Limb (tissue), 2 donors: Measurements from ENCODE around the gene TLE5.
"Not testable (repeated sequence)": the region's sequence is repeated elsewhere in the genome, so short reads cannot be mapped to it uniquely, and the experiment has no call there.

ENCODE experiments used
- DNase-seq, 2 donors: peaks; one replicate each; pipeline ENCODE4 v3.0.0-alpha.2; 2016; ENCODE audit errors: extremely low spot score in 2 of 2

Gene TLE5

DNA sequence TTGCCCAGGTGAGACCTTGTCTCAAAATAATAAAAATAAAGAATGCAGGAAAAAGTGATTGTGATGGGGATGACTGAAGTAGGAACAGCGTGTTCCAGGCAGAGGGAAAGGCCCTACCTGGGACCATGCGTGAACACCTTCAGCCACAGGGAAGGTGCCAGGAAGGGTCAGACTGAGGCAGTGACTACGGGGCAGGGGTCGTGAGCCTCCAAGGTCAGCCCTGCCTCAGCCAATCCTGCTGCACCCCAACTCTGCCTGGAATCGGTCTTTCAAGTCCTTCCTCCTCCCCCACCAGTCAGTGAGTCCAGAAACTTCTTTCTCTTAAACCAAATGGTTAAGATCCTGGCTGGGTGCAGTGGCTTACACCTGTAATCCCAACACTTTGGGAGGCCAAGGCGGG is 17.1 kb downstream of the TLE5 start:
- DNase-seq: no peak

DNA sequence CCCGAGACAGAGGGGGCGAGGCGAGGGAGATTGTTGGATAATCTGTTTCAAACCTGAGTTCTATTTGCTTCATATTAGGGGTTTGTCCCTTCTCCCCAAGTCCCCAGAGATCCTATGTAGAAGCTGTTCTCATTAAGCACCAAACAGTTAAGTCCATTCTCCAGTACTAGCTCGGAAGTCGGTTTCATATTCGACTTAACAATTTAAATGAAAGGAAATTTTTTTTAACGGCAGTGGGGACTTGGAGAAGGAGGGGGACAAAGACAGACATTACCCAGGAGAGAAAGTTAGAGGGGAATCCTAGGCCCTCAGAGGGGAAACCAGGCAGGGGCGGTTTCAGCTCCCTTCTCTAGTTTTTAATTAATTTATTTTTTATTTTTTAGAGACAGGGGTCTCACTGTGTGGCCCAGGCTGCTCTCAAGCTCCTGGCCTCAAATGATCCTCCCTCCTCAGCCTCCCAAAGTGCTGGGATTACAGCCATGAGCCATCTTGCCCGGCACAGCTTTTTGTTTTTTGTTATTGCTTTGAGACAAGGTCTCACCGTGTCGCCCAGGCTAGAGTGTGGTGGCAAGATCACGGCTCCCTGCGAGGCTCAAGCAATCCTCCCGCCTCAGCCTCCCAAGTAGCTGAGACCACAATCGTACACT is 19.6 kb downstream of the TLE5 start:
- no peak for DNase-seq

DNA sequence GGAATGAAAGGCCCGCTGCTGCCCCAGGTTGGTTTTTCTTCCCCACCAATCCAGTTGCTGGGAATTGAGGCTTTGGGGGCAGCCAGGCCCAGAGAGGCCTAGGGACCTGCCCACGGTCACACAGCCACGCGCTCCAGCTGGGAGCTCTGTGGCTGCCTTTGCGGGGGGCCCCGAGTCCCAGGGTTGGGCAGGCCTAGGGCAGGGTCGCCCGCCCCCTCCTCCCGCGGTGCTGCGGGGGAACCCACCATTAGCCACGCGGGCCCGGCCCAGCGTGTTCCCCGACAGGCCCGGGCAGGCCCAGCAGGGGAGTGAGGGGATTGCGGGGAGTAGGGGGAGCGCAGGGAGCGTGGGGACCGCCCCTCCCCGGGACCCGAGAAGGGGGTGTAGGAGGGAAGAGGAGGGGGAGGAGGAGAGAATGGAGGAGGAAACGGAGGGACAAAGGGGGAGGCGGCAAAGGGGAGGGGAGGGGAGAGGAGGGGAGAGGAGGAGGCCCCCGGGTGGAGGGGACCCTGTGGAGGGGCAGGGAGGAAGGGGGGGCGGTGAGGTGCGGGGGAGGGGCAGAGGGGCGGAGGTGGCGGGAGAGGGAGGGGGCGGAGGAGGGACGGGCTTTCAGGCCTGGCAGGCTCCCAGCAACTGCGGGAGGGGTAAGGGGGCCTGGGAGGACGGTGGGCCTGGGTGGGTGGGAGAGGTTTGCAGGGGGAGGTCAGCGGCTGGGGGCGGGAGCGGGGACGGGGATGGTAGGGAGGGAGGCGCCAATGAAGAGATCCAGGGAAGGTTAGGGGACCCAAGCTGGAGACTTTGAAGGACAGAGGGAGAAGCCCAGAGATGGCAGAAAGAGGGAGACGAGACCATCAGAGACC is 20.3 kb downstream of the TLE5 start:
- DNase-seq: peak; percentile 44 to 82

DNA sequence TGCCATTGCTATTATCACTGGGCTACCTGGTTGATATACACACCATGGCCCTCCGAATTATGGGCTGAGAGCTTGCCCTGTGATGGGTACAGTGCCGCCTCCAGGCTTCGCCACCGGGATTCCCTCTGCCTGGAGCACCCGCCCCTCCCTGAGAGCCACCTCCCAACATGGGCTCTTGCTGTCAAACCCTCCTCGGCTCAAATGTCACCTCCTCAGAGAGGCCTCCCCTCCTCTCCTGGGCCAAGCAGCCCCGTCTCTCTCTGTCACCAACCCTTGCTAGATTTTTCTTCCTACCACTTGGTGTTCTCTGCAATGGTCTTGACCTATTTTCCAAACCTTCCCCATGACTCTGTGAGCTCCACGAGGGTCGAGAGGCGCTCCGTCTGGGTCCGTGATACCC is 21.0 kb downstream of the TLE5 start:
- no peak for DNase-seq

DNA sequence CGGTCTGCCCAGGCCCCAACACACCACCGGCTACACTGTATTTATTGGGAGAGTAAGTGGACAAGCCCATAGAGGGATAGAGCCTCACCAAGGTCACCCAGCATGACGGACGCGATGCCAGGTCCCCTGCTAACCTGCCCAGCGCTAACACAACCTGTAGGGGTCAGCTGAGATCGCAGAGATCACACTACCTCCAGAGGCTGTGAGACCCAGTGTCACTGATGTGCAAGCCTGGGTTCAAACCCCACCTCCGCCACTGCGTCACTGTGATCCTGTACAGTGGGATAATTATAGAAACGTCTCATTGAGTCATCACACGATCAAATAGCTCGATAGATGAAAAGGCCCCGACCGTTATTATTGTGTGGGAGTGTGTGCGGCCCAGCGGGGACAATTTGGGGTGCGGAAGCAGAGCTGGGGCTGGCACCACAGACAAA is 22.6 kb downstream of the TLE5 start:
- no peak for DNase-seq

DNA sequence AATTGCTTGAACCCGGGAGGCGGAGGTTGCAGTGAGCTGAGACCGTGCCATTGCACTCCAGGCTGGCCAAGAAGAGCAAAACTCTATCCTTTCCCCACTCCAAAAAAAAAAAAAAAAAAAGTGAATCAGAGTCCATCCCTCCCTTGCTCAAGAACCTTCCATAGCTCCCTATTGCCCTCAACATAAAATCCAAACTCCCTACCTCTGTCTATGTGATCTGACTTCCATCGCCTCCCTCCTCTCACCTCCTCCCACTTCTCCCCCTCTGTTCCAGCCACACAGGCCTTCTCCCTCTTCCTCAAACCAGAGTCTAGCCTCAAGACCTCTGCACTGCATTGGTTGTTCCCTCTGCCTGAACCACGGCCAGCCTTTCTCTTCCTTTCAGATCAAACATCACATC is 23.2 kb downstream of the TLE5 start:
- no peak for DNase-seq

DNA sequence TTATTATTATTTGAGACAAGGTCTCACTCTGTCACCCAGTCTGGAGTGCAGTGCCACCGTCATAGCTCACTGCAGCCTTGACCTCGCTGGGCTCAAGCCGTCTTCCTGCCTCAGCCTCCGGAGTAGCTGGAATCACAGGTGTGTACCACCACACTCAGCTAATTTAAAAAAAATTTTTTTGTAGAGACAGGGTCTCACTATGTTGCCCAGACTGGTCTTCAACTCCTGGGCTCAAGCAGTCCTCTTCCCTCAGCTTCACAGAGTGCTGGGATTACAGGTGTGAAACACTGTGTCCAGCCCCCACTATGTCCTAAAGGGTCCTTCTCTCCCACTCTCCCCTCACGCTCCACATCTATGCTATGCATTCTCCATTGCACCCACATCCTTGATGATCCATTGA is 24.1 kb downstream of the TLE5 start:
- DNase-seq: no peak

DNA sequence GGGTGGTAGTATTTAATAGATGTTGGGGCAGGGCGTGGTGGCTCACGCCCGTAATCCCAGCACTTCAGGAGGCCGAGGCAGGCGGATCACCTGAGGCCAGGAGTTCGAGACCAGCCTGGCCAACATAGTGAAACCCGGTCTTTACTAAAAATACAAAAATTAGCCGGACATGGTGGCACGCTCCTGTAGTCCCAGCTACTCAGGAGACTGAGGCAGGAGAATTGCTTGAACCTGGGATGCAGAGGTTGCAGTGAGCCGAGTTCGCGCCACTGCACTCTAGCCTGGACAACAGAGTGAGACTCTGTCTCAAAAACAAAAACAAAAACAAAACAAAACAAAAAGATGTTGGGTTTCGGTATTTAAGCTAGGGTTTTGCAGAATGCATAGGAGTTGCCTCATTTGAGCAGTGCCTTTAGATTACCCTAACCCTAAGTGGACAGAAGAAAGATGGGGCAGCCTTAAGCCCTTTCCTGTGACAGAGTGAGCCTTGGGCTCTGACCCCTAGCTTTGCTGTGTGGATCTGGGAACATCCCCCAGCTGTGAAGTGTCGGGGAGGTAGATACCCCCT is 25.2 kb downstream of the TLE5 start:
- not testable (repeated sequence) for DNase-seq

DNA sequence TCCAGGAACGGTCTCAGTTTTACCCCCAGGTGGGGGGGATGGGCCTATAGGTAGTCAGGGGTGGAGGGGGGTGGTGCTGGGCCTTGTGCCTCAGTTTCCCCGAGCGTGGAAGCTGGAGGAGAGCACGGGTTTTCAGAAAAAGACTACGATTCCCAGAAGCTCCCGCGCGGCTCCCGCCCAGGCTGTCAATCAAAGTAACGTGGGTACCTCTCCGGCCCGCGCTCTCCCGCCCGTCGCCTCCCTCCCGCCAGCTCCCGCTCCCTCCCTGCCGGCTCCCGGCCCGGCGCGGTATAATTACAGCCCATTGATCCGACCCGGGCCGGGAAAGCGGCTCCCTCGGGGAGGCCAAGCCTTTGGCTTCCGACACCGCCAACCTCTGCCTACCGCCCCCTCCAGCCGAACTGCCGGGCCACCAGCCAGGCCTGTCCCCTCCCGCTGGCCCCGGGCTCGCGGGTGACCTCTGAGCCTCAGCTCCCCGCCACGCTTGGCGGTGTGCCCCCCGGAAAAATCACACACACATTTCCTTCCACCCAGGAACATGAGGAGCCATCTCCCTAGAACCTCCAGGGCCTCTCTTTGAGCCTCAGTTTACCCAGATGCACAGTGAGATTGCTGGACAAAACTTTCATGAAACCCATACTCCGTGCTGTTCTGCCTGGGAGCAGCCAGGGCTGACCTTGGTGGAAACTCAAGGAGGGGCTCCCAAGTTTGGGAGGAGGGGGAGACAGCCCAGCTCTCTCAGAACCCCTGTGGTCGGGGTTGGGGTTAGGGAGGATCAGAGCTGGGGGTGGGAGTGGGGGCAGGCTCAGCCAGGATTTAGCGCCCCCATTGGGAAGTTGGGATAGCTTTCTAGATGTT is 25.9 kb downstream of the TLE5 start:
- DNase-seq: peak; percentile 93 to 97

DNA sequence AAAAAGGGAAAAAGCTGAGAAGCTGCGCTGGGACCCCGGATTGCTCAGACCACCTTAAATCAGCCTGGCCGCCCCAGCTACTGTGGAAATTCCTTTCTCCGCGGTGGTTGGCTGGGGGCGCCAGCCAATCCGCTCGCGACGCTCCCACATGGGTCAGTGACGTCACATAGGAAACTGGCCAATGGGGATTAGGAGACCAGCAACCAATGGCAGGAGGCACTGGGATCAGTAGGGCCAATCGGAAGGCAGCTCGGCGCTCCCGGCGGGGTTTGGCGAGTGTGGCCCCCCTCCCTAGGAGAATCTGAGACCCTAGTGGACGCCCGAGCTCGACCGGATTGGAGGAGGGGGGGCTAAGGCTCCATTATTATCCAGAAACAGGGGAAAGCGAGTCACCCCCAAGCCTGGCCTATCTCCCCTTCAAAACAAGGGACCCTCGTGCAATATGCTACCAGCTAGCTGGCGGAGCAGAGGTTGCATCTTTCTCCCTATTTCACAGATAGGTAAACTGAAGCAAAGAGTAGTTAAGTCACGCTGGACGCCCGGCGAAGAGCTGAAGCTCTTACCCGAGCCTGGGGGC is 26.7 kb downstream of the TLE5 start:
- DNase-seq: peak; percentile 99

DNA sequence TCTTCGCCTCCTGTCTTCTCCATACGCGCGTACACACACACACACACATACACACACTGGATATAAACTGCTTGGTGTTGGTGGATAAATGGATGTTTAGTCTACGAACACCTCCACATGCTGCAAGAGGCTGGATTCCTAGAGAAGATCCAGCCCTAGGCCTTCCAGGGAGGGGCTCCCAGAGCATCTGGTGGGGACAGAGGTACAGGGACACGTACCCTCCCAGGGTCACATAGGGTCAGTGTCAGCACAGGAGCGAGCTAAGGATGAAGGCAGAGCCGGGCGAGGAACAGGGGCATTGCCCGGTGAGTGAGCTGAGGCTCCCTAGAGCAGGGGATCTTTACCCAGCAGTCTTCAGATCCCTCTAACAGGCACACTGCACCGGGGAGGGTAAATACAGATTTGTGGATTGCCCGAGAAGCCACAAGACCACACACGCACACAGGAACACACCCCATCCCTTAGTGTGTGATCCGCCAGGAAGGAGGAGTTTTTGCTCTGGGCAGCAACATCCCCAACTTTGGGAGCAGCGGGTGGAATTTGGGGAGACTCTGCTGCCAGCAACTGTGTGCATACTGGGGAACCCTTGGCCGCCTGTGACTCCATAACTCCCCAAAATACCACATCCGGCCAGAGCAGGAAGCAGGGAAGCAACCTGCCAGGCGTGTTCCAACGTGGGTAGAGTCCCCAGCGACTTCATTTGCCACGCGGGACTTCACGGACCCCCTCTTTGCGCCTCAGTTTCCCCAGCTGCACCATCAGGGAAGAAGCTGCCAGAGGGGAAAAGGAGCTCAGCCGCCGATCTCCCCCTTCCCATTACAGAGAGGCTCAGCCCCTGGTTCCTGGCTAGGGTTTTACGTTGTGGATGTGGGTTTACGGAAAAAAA is 27.4 kb downstream of the TLE5 start:
- peak in 1 of 2 donors; percentile 27 for DNase-seq

DNA sequence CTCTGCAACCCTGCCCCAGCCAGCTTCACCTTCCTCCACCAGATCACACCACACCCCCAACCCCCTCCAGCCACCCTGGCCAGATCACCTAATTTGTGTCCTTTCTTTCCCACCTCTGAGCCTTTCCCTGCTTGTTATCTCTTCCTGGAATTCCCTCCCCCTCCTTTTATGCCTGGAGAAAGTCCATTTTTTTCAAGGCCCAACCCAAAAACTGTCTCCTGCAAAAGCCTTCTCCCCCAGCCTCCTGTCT is 28.0 kb downstream of the TLE5 start:
- DNase-seq: no peak

DNA sequence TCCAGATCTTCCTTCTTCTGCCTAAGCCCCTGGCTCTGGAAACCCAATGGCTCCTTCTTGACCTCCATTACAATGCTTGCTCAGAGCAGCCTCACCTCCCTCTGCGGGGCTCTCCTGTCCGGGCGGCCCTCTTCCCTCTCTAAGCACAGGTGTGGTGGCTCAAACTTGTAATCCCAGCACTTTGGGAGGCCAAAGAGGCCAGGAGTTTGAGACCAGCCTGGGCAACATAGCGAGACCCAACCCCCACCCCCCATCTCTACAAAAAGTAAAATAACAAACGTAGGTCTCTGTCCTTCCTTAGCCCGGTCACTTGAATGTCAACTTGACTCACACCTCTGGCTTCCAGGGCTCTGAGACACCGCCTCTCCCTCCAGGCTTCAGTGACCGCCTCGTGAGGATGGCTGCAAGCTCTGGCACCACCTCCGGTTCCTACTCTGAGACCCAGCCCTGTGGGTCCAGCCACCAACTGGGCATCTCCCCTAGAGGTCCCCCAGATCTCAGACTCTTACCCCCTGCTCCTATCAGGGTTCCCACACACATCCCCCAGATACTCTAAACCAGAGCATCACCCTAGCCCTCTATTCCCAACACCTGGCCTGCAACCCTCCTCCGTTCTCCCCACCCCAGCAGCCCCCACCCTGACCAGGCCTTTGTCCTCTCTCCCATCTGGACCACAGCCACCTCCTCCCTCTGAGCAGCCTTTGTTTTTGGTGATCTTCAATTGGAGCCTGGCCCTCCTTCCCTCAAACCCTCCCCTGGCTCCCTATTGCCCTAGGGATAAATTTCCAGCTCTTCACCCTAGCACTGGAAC is 28.5 kb downstream of the TLE5 start:
- DNase-seq: no peak

DNA sequence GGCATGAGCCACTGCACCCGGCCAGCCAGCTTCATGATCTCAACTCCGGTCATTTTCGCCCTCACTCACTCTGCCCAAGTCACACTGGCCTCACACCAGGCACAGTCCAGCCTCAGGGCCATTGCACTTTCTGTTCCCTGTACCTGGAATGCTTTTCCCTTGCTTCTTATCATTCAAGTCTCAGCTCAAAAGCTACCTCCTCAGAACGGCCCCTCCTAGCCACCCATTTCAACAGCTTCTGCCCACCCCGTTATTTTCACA is 30.8 kb downstream of the TLE5 start:
- no peak for DNase-seq

DNA sequence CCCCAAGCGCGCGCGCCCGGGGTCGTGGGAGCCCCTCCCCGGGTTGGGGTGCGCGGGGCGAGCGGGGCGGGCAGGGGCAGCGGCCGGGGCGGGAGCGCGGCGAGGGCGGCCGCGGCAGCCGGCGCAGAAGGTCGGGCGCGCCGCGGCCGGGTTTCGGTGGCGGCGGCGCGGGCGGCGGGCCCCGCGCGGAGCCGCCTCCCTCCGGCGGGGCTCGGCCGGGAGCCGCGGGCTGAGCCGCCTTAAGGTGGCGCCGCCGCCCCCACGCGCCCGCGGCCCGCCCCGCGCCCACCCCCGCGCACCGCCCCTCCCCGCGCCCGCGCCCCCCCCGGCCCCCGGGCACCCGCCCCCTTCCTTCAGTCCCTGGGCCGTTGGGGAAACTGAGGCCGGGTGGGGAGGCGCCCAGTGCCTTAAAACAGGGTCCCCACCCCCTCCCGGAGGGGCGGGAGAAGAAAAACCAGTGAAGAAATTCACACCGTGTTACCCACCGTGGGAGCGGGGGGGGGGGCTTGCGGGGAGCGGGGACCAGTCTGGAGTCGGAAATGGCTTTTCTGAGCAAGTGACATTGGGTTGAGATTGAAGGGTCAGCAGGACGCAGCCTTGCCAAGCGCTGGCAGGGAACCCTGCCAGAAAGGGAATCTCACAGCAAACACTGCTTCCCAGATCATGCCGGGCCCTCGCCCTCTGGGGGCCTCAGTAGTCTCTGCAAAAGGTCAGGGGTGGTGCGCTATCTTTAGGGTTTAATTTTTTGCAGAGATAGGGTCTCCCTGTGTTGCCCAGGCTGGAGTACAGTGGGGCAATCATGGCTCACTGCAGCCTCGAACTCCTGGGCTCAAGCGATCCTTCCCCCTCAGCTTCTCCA is 33.0 kb downstream of the TLE5 start, which contains the start of gene TLE2:
Gene TLE2 (minus strand): TSS at position 216 of the 859 bp plus-strand sequence. CDS start 376 bp downstream, outside the sequence.
- DNase-seq: no peak

DNA sequence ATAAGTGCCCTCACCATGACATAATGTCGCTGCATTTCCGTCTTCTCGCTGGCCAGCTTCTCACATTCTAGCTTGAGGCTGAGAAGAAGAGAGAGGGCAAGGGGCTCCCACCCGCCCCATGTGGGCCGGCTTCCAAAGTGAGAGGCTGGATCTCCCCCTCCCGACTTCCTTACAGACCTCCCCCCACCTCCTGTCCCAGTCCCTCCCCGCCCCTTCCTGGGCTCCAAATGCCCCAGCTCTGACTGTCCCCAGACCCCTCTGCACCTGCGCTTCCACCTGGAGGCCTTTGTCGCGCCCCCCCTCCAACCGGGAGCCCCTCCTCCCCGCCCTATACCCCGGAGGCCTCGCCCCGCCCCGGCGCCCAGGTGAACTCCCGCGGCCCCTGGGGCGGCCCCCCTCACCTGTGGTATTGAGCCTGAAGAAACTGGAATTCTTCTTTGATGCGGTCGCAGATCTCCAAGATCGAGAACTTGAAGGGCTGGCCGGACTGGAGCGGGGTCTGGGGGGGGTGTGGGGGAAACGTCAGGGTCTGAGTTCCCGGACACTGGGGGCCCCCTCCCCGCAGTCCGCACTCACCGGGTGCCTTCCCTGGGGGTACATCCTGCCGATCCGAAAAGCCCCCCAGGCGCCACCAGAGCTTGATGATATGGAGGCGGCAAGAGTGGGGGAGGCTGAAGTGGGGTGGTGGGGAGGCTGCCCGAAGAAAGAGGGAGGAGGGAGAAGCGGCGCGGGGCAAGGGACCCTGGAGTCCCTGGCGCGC is 33.8 kb downstream of the TLE5 start:
- DNase-seq: peak in 1 of 2 donors; percentile 54

DNA sequence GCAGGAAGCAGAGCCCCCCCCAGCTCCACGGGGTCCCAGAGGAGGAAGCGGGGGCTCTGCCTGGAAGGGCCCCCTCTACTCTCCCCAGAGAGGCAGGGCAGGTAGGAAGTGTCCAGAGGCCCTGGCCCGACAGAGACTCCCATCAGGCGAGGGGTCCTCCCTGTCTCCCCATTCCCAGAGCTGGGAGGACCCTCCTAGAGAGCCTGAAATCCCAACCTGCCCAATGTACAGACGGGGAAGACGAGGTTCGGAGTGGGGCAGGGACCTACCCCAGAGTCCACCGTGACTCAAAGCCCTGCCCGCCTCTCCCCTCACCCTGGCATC is 34.4 kb downstream of the TLE5 start:
- DNase-seq: no peak

DNA sequence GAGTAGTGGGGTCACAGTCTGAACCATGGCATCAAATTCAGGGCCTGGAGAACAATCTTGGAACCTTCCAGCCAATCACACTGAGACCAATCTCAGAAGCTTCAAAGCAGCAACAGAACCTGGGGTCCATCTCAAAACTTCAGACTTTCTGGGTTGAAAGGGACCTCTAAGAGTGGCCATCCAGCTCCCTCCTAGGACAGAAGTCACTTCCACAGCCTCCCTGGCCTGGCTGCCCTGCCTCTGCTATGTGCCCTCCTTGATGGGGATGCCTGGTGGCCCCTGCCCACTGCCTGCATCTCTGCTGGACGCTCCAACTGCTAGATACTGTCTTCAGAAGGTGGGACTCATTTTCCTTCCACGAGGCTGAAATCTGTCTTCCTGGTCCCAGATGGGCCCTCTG is 35.0 kb downstream of the TLE5 start:
- DNase-seq: no peak
